ENCODE data around the gene RSPH3.

DNA sequence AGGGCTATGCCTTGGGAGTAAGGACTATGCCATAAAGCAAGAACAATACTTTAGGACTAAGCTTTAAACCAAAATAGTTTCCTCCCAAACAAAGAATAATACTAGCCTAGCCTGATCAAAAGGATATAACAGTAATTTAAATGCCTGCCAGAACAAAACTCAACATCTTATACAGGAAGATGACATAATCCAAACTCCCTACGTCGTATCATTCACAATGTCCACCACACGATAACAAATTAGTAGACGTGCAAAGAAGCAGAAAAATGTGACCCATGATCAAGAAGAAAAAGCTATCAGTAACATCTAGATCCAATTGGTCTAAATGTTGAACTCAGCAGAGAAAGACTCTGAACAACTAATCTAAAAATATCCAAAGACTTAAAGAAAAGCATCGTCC is 65.8 kb downstream of the RSPH3 start:
- TF ChIP-seq, protein P1, sequence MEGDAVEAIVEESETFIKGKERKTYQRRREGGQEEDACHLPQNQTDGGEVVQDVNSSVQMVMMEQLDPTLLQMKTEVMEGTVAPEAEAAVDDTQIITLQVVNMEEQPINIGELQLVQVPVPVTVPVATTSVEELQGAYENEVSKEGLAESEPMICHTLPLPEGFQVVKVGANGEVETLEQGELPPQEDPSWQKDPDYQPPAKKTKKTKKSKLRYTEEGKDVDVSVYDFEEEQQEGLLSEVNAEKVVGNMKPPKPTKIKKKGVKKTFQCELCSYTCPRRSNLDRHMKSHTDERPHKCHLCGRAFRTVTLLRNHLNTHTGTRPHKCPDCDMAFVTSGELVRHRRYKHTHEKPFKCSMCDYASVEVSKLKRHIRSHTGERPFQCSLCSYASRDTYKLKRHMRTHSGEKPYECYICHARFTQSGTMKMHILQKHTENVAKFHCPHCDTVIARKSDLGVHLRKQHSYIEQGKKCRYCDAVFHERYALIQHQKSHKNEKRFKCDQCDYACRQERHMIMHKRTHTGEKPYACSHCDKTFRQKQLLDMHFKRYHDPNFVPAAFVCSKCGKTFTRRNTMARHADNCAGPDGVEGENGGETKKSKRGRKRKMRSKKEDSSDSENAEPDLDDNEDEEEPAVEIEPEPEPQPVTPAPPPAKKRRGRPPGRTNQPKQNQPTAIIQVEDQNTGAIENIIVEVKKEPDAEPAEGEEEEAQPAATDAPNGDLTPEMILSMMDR (conservative IDR thresholded peaks at IDR 0.05), result no peak
- TF ChIP-seq ZFX (IDR thresholded peaks at IDR 0.05), result no peak

Measured in C4-2B (cell line).